Retinal pigment epithelial cell (primary cell): ENCODE measurements around the gene PLLP.

Source experiments
- DNase-seq: peaks from one replicate; pipeline ENCODE4 v3.0.0-alpha.2; 2010; ENCODE audit warnings: low read depth
- H3K4me3 ChIP-seq: 2 replicates; pipeline ENCODE4 v1.5.1; 2011; ENCODE audit warnings: mild to moderate bottlenecking, low read length, control low read depth, moderate library complexity
- TF ChIP-seq, protein P1 (sequence below): conservative IDR thresholded peaks from 2 replicates; pipeline ENCODE4 v1.5.1; 2011; ENCODE audit warnings: low read depth, low read length, control low read depth, inconsistent platforms

The PLLP gene

DNA sequence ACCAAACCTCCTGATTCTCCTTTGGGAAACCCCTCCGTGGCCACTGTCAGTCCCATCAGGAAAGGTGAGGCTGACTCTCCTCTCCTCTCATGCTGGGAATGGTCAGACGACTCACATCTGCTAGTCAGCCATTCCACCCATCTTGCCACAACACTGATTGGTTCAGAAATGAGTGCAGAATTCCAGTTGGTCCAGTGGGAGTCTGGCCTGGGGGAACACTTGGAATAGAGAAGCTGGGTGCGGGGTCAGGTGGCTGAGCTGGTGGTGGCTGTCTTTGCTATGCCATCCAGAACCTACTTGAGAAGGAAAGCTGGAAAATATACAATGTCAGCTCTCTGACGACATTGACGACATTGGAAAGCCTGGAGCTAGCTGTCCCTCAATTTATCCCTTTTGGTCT, 23.6 kb upstream of the PLLP start:
- no peak overlapping the region for H3K4me3 ChIP-seq
- TF ChIP-seq, protein P1, sequence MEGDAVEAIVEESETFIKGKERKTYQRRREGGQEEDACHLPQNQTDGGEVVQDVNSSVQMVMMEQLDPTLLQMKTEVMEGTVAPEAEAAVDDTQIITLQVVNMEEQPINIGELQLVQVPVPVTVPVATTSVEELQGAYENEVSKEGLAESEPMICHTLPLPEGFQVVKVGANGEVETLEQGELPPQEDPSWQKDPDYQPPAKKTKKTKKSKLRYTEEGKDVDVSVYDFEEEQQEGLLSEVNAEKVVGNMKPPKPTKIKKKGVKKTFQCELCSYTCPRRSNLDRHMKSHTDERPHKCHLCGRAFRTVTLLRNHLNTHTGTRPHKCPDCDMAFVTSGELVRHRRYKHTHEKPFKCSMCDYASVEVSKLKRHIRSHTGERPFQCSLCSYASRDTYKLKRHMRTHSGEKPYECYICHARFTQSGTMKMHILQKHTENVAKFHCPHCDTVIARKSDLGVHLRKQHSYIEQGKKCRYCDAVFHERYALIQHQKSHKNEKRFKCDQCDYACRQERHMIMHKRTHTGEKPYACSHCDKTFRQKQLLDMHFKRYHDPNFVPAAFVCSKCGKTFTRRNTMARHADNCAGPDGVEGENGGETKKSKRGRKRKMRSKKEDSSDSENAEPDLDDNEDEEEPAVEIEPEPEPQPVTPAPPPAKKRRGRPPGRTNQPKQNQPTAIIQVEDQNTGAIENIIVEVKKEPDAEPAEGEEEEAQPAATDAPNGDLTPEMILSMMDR = no peak
- DNase-seq = no peak

DNA sequence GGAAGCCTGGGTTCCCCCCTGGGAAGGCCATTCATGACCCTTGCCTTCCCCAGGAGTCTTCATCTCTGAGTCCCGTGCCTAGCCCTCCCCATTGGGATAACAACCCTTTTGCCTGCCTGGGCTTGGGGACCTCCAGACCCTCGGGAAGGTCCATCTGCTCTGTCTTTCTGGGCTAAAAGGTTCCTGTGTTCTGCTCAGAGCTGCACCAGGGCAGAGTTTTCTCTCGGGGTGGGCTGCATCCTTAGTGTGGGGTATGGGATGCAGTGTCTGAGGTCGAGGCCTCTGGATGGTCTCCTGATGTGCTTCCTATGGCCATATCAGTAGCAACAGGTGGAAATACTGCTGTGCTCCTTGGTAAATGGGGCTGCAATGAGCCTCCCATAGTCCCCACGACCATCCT, 22.9 kb upstream of the PLLP start:
- H3K4me3 ChIP-seq = no peak overlapping the region
- DNase-seq = no peak
- TF ChIP-seq, protein P1 = no peak

DNA sequence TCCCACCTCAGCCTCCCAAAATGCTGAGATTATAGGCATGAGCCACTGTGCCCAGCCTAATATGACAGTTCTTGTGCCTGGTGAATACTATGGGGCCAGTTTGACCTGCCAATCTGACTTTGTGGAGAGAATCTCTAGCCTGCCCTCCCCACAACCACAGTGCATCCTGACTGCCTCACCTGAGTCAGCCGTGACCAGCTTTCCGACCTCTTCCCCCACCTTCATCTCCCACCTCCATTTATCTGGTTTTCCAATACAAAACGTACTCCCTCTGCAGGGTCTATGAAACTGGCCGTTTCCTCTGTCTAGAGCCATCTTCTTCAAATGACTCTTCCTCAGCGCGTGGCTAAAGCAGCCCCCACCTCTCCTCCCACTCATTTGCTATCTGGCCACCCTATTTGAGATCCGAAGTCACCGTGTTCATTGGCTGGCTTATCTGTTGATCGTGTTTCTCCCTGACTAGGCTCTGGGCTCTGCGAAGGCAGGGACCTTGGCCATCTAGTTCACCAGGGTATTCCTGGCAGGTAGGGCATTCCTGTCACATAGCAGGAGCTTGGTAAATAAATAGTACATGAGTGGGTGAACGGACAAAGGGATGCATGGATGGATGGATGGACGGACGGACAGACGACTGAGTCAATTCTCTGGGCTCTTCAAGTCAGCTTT, 22.3 kb upstream of the PLLP start:
- DNase-seq = no peak
- TF ChIP-seq, protein P1 = no peak
- H3K4me3 ChIP-seq = no peak overlapping the region

DNA sequence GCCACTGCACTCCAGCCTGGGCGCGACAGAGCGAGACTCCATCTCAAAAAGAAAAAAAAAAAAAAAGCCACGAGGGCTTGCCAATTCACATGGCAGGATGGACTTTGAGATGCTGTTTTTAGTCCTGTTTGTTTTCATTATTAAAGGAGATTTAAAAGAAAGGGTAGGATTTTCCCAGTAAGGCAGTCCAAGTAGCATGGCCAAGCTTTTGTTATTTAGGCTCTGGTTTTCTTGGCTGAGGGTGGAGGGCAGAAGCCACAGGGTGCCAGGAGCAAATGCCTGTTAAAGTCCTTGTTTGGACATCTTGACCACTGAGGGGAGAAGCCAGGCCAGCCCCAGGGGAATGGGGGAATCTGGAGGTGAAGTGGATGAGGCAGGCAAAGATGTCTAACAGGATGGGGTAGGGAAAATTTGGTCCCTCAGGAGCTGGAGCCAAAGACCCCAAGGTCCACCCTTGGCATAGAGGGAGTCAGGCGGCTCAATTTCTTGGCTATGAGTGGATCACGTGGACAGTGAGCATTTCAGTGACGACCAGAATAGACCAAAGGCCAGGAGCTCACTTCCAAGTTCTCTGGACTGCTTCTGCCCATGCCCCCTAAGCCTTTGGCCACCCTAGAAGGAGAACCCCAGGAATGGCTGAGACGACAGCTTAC, 20.8 kb upstream of the PLLP start:
- H3K4me3 ChIP-seq = no peak overlapping the region
- TF ChIP-seq, protein P1 = no peak
- no peak for DNase-seq

DNA sequence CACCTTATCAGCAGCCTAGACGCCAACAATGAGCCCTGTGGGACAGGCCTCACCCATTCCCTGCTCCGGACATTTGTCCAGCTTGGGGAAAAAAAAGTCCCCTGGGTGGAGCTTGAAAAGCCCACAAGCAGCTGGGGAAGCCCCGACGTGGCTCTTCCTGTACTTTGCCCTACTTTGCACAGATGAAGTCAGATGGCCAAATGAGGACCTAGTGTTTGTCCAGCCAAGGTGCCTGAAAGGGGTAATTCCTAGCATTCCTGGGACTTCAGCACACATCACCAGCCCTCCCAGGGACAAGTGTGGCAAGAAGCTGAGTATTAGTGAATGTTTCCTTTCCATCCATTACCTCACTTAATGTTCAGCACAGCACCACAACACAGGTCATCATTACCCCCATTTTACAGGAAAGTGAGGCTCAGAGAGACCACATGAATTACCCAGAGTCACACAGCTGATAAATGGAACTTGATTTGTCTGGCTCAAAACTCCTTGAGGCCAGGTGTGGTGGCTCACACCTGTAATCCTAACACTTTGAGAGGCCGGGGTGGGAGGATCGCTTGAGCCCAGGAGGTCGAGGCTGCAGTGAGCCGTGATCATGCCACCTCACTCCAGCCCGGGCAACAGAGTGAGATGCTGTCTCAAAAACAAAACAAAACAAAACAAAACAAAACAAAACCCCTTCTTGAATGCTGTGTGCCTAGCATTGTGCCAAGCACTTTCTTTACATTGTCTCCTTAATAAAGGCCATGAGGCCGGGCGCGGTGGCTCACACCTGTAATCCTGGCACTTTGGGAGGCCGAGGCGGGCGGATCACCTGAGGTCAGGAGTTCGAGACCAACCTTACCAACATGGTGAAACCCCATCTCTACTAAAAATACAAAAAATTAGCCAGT, 19.9 kb upstream of the PLLP start:
- H3K4me3 ChIP-seq = no peak overlapping the region
- TF ChIP-seq, protein P1 = no peak
- peak; percentile 9 for DNase-seq

DNA sequence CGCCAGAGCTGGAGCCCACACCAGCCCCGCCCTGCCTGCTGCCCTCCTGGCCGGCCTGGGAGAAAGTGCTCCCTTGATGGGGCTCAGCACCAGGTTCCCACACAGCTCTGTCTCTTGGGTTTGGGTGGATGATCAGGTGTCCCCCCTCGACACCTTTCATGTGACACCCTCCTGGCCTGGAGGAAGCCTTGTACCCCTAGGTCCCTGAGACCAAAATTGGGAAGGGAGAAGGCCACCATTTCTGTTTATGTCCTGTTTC, 19.4 kb upstream of the PLLP start:
- H3K4me3 ChIP-seq = no peak overlapping the region
- no peak for DNase-seq
- TF ChIP-seq, protein P1 = no peak
